NCI-H1105 treated with DMSO at 0.1 percent for 48 hours (cell line): ENCODE results near the gene MPPED1.

Source experiments
- DNase-seq: peaks from one replicate; lab custom pipeline; 2025; lab: John Stamatoyannopoulos, UW

Gene MPPED1

GRCh38 chr22:43521716-43522115 is 109.9 kb downstream of the MPPED1 start:
- no peak for DNase-seq

- no peak for DNase-seq
Measured at GRCh38 chr22:43526117-43526655, 114.4 kb downstream of the MPPED1 start.

- no peak for DNase-seq
Measured at GRCh38 chr22:43526946-43527345, 115.1 kb downstream of the MPPED1 start.

- DNase-seq, result no peak
Measured at GRCh38 chr22:43528601-43529360, 117.0 kb downstream of the MPPED1 start.

- DNase-seq, result no peak
Measured at GRCh38 chr22:43529461-43529860, 117.6 kb downstream of the MPPED1 start.

GRCh38 chr22:43529934-43530333 is 118.1 kb downstream of the MPPED1 start:
- DNase-seq, result no peak

- no peak for DNase-seq
Measured at GRCh38 chr22:43530349-43531201, 118.8 kb downstream of the MPPED1 start.

GRCh38 chr22:43531651-43532050 is 119.8 kb downstream of the MPPED1 start:
- no peak for DNase-seq

GRCh38 chr22:43532301-43533155 is 120.7 kb downstream of the MPPED1 start:
- DNase-seq, result no peak

GRCh38 chr22:43533156-43533530 is 121.3 kb downstream of the MPPED1 start:
- DNase-seq, result no peak

GRCh38 chr22:43533656-43534428 is 122.0 kb downstream of the MPPED1 start:
- no peak for DNase-seq

GRCh38 chr22:43534916-43535315 is 123.1 kb downstream of the MPPED1 start:
- DNase-seq, result no peak

GRCh38 chr22:43535336-43535735 is 123.5 kb downstream of the MPPED1 start:
- no peak for DNase-seq

GRCh38 chr22:43535741-43536140 is 123.9 kb downstream of the MPPED1 start:
- DNase-seq, result no peak

- no peak for DNase-seq
Measured at GRCh38 chr22:43537019-43537585, 125.3 kb downstream of the MPPED1 start.

- DNase-seq, result no peak
Measured at GRCh38 chr22:43539572-43540528, 128.0 kb downstream of the MPPED1 start.

GRCh38 chr22:43540529-43540923 is 128.7 kb downstream of the MPPED1 start:
- no peak for DNase-seq

GRCh38 chr22:43541022-43541421 is 129.2 kb downstream of the MPPED1 start:
- no peak for DNase-seq

- no peak for DNase-seq
Measured at GRCh38 chr22:43541462-43542407, 129.9 kb downstream of the MPPED1 start.
